KMS-11 (cell line): ENCODE results near the gene BICDL1.

Experiments
- H2AFZ ChIP-seq: fragments of 200-600 bp; sonication (generic); 2 replicates; pipeline ENCODE4 v1.6.1; 2016; ENCODE audit warnings: antibody characterized with exemption, mixed run types, low read depth
- H3K27ac ChIP-seq: fragments of 200-600 bp; sonication (generic); 2 replicates; pipeline ENCODE4 v1.6.1; 2016; ENCODE audit warnings: mild to moderate bottlenecking, mixed run types
- H3K27me3 ChIP-seq: fragments of 200-600 bp; sonication (generic); 2 replicates; pipeline ENCODE4 v1.6.1; 2017; ENCODE audit warnings: mild to moderate bottlenecking, low read depth, mixed run types, moderate library complexity; ENCODE audit not compliant: insufficient read depth
- H3K36me3 ChIP-seq: fragments of 200-600 bp; sonication (generic); 2 replicates; pipeline ENCODE4 v1.6.1; 2017; ENCODE audit warnings: mild to moderate bottlenecking, mixed run types; ENCODE audit not compliant: insufficient read depth
- H3K4me1 ChIP-seq: fragments of 200-600 bp; sonication (generic); 2 replicates; pipeline ENCODE4 v1.6.1; 2016; ENCODE audit warnings: mild to moderate bottlenecking, low read depth, mixed run types; ENCODE audit not compliant: poor library complexity, severe bottlenecking
- H3K4me2 ChIP-seq: fragments of 200-600 bp; sonication (generic); 2 replicates; pipeline ENCODE4 v1.7.0; 2016; ENCODE audit warnings: mild to moderate bottlenecking, mixed run types
- H3K4me3 ChIP-seq: fragments of 200-600 bp; sonication (generic); IDR thresholded peaks from 2 replicates; pipeline ENCODE4 v1.6.1; 2017; ENCODE audit warnings: low read depth, low read length, mixed read lengths; ENCODE audit not compliant: insufficient read depth
- H3K79me2 ChIP-seq: fragments of 200-600 bp; sonication (generic); 2 replicates; pipeline ENCODE4 v1.6.1; 2016; ENCODE audit warnings: low read depth, mixed run types; ENCODE audit not compliant: insufficient read depth
- H3K9ac ChIP-seq: fragments of 200-600 bp; sonication (generic); 2 replicates; pipeline ENCODE4 v1.6.1; 2016; ENCODE audit warnings: mild to moderate bottlenecking, mixed run types
- H4K20me1 ChIP-seq: fragments of 200-600 bp; sonication (generic); 2 replicates; pipeline ENCODE4 v1.6.1; 2016; ENCODE audit warnings: mild to moderate bottlenecking, mixed run types; ENCODE audit not compliant: insufficient read depth
- CTCF ChIP-seq: fragments of 200-600 bp; sonication (generic); conservative IDR thresholded peaks from 2 replicates; pipeline ENCODE4 v1.6.1; 2017; ENCODE audit warnings: low read depth, mild to moderate bottlenecking, antibody characterized with exemption, low read length, moderate library complexity, mixed read lengths

Gene BICDL1

GRCh38 chr12:119996417-119996816, 7.4 kb downstream of the BICDL1 start:
- H2AFZ ChIP-seq: no peak overlapping the region
- no peaks in the 10 kb centered on the region for H3K4me1 ChIP-seq
- no peak for TF ChIP-seq CTCF
- no peaks in the 10 kb centered on the region for H3K27me3 ChIP-seq
- no peak overlapping the region for H3K27ac ChIP-seq
- no peaks in the 10 kb centered on the region for H3K79me2 ChIP-seq
- no peak overlapping the region for H3K4me3 ChIP-seq
- H3K4me2 ChIP-seq: no peak overlapping the region
- H4K20me1 ChIP-seq: no peaks in the 10 kb centered on the region
- H3K36me3 ChIP-seq: no peaks in the 10 kb centered on the region
- H3K9ac ChIP-seq: no peak overlapping the region

GRCh38 chr12:119998471-119999245, 9.6 kb downstream of the BICDL1 start:
- H3K9ac ChIP-seq: no peak overlapping the region
- no peak overlapping the region for H3K4me2 ChIP-seq
- no peaks in the 10 kb centered on the region for H3K4me1 ChIP-seq
- no peaks in the 10 kb centered on the region for H4K20me1 ChIP-seq
- TF ChIP-seq CTCF: no peak
- no peaks in the 10 kb centered on the region for H3K27me3 ChIP-seq
- no peak overlapping the region for H3K4me3 ChIP-seq
- H2AFZ ChIP-seq: no peak overlapping the region
- no peak overlapping the region for H3K27ac ChIP-seq
- H3K36me3 ChIP-seq: no peaks in the 10 kb centered on the region
- no peaks in the 10 kb centered on the region for H3K79me2 ChIP-seq

GRCh38 chr12:120000556-120000955, 11.5 kb downstream of the BICDL1 start:
- no peak for TF ChIP-seq CTCF
- Histone ChIP-seq H3K4me2 (no peak overlapping the region), H4K20me1 (no peaks in the 10 kb centered on the region), H3K79me2 (no peaks in the 10 kb centered on the region), H3K27me3 (no peaks in the 10 kb centered on the region), H3K4me3 (no peak overlapping the region), H3K4me1 (no peaks in the 10 kb centered on the region), H3K9ac (no peak overlapping the region), H3K27ac (no peak overlapping the region), H3K36me3 (no peaks in the 10 kb centered on the region), H2AFZ (no peak overlapping the region)

- H3K4me1 ChIP-seq: no peaks in the 10 kb centered on the region
- H4K20me1 ChIP-seq: no peaks in the 10 kb centered on the region
- no peak overlapping the region for H3K4me2 ChIP-seq
- no peaks in the 10 kb centered on the region for H3K36me3 ChIP-seq
- no peak overlapping the region for H3K4me3 ChIP-seq
- H3K79me2 ChIP-seq: no peaks in the 10 kb centered on the region
- no peaks in the 10 kb centered on the region for H3K27me3 ChIP-seq
- no peak overlapping the region for H3K9ac ChIP-seq
- no peak overlapping the region for H2AFZ ChIP-seq
- no peak overlapping the region for H3K27ac ChIP-seq
- no peak for TF ChIP-seq CTCF
Observed at GRCh38 chr12:120006258-120006975, 17.4 kb downstream of the BICDL1 start.
